ENCODE results near the gene HDGF. TPM values are rescaled to one million over a fixed set of nuclear protein-coding genes. Genes with fewer than 3 reads are reported as not detected.

Gene HDGF
- total RNA-seq, 2 donors from 2014 or later, result 215 to 438 TPM

DNA sequence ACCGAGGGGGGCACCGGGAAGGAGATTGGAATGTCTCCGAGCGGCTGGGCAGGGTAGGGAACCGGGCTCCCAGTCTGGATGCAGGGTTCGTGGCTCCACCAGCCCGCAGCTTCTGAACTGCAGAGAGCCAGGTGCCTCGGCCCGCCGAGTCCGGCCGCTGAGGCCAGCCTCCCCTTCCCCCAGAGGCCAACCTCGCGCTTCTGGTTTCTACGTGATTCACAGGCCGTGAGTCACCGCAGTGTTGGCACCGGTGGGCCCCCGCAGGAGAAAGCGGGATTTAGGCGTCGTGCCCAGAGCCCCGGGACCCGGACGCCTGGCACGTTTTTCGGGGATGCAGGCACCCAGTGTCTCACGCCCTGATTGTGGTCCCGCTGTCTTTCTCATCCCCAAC lies 46.5 kb downstream of the HDGF start:
- Histone ChIP-seq H3K9ac (ENCODE audit: low read depth in 2 of 2, low read length in 2 of 2) (peak overlapping the region in 1 of 2 donors; percentile 59), H3K9me3 (no peaks in the 10 kb centered on the region), H3K4me3 (no peak overlapping the region), H3K36me3 (no peaks in the 10 kb centered on the region), H3K27ac (no peak overlapping the region), H3K4me1 (peaks cover 14% of the 10 kb centered on the region), H3K27me3 (peaks cover 9% of the 10 kb centered on the region)
- TF ChIP-seq, protein P1, sequence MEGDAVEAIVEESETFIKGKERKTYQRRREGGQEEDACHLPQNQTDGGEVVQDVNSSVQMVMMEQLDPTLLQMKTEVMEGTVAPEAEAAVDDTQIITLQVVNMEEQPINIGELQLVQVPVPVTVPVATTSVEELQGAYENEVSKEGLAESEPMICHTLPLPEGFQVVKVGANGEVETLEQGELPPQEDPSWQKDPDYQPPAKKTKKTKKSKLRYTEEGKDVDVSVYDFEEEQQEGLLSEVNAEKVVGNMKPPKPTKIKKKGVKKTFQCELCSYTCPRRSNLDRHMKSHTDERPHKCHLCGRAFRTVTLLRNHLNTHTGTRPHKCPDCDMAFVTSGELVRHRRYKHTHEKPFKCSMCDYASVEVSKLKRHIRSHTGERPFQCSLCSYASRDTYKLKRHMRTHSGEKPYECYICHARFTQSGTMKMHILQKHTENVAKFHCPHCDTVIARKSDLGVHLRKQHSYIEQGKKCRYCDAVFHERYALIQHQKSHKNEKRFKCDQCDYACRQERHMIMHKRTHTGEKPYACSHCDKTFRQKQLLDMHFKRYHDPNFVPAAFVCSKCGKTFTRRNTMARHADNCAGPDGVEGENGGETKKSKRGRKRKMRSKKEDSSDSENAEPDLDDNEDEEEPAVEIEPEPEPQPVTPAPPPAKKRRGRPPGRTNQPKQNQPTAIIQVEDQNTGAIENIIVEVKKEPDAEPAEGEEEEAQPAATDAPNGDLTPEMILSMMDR (IDR thresholded peaks at IDR 0.05), result no peak
- intact Hi-C loops (cut with DNase I), result no loop called here
- DNase-seq, result peak; percentile 29

DNA sequence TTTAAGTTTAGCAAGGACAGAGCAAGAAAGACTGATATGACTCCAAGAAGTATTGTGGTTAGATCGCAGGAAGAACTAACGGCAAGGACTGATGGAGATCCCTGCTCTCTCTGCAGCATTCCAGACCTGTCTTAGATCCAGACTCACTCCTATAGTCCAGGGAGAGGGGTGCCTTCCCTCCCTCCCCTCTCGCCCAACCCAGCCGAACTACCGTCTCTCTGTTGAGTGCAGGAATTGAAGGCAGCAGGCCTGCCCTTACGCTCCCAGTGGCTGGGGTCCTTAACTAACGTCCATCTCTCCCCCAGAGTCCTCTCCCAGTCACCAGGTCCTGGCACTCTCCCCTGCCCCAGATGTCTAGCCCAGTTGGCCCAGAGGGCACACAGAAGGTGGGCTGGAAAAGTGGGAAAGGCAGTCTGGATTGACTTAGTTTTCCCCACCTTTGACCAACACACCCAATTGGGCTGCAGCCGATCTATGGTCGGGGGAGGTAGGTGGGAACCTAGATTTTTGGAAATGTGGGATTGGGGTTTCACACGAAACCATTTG lies 47.2 kb downstream of the HDGF start:
- TF ChIP-seq, protein P1 (IDR thresholded peaks at IDR 0.05), result no peak
- Histone ChIP-seq H3K27ac (no peak overlapping the region), H3K9ac (ENCODE audit: low read depth in 2 of 2, low read length in 2 of 2) (no peak overlapping the region), H3K4me3 (no peak overlapping the region), H3K27me3 (peaks cover 9% of the 10 kb centered on the region), H3K36me3 (no peaks in the 10 kb centered on the region), H3K4me1 (peaks cover 14% of the 10 kb centered on the region), H3K9me3 (no peaks in the 10 kb centered on the region)
- intact Hi-C loops (cut with DNase I), result no loop called here
- DNase-seq, result no peak

DNA sequence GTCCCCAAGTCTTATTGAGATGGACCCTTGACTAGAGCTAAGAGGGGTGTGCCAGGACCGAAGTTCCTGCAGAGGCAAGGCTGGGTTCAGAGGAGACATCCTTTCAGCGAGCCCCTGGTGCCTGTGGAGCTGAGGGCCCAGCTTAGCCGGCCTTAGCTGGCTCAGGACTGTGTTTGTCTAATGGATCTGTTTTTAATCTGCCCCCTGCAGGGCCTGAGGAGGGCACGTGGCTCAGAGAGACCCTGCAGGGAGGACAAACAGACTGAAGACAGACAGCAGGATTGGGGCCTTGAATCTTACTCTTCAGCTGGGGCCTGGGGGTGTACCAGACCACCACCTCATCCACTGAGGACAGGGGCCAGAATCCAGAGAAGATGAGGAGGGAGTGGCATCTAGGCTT lies 47.7 kb downstream of the HDGF start:
- Histone ChIP-seq H3K36me3 (no peaks in the 10 kb centered on the region), H3K27me3 (peaks cover 9% of the 10 kb centered on the region), H3K27ac (no peak overlapping the region), H3K4me1 (peaks cover 14% of the 10 kb centered on the region), H3K9me3 (no peaks in the 10 kb centered on the region), H3K9ac (ENCODE audit: low read depth in 2 of 2, low read length in 2 of 2) (no peak overlapping the region), H3K4me3 (no peak overlapping the region)
- intact Hi-C loops (cut with DNase I), result no loop called here
- DNase-seq, result no peak
- TF ChIP-seq, protein P1 (IDR thresholded peaks at IDR 0.05), result no peak

DNA sequence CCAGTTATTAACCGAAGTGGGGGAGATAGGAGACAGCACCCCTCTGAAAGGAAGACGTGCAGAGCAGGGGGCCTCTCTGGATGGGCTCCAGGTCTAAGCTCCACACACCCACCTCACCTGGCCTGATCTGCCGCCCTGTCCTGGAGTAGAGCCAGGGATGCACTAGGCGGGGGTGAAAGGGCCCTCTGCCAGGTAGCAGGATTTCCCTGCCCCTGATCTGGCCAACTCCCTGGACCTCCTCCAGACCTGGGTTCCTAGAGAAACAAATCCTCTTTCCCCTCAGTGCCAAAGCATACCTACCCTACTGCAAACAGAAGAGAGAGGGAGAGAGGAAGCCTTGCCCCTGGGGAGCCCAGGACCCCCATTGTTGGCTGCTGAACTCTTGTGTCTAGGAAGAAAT lies 48.1 kb downstream of the HDGF start:
- TF ChIP-seq, protein P1 (IDR thresholded peaks at IDR 0.05), result no peak
- Histone ChIP-seq H3K27ac (no peak overlapping the region), H3K9me3 (no peaks in the 10 kb centered on the region), H3K4me3 (no peak overlapping the region), H3K36me3 (no peaks in the 10 kb centered on the region), H3K27me3 (peaks cover 9% of the 10 kb centered on the region), H3K9ac (ENCODE audit: low read depth in 2 of 2, low read length in 2 of 2) (no peak overlapping the region), H3K4me1 (peaks cover 14% of the 10 kb centered on the region)
- intact Hi-C loops (cut with DNase I), result no loop called here
- no peak for DNase-seq

DNA sequence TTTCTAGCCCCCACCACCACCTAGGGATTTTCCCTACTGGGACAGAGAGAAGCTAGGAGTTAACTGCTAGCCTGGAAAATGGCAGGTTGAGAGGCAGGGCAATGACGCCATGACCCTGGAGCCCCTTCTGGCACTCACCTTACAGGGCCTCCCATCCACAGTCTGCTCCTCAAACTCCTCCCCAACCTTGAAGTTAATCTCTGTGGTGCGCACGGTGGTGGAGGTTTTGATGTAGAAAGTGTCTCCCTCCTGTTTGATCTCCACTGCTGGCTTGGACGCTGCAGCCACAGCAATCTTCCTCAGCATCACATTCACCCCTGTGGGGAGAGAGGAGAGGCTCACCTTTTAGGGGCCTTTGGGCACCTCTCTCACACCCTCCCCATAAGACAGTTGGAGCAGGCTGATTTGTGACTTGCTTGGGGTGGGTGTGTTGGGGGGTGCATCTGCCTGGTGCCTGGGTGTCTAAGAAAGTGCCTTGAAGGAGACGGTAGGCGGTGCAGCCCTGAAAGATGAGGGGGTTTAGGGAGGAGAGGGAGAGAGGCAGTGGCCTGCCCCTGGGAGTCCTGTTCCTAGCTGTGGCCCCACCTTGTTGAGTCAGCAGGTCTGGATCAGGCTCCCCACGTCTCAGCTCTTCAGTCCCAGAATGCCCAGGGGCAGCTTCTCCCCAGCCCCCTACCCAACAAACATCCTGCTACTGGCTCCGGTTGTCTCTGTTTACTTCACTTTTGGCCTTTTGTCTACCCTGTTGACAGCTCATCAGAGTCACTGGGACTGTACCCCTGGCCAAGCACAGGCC lies 50.5 kb downstream of the HDGF start:
- H3K4me3 ChIP-seq, result no peak overlapping the region
- H3K4me1 ChIP-seq, result peaks cover 11% of the 10 kb centered on the region
- H3K27ac ChIP-seq, result no peak overlapping the region
- H3K9me3 ChIP-seq, result no peaks in the 10 kb centered on the region
- TF ChIP-seq, protein P1 (IDR thresholded peaks at IDR 0.05), result no peak
- intact Hi-C loops (cut with DNase I), result no loop called here
- H3K9ac ChIP-seq (ENCODE audit: low read depth in 2 of 2, low read length in 2 of 2), result no peak overlapping the region
- no peak for DNase-seq
- H3K27me3 ChIP-seq, result peaks cover 9% of the 10 kb centered on the region
- no peaks in the 10 kb centered on the region for H3K36me3 ChIP-seq

Measured in colonic mucosa (tissue), 4 donors.